ENCODE measurements around the gene SLC6A18.

GRCh38 chr5:1278656-1279442, 53.7 kb downstream of the SLC6A18 start:
- TF ChIP-seq REST (tag by site-specific recombination; IDR thresholded peaks at IDR 0.05) (no peak), SP7 (tag by site-specific recombination; IDR thresholded peaks at IDR 0.05) (no peak), CTCF (tag by site-specific recombination; IDR thresholded peaks at IDR 0.05) (no peak), ZNF138 (tag by site-specific recombination; IDR thresholded peaks at IDR 0.05; ENCODE audit: borderline replicate concordance) (no peak), MEIS1 (CRISPR knock-in tag; IDR thresholded peaks at IDR 0.05; ENCODE audit: borderline replicate concordance) (no peak), ELK4 (IDR thresholded peaks at IDR 0.05; ENCODE audit: borderline replicate concordance, low read depth, low read length) (no peak), ZNF48 (tag by site-specific recombination; IDR thresholded peaks at IDR 0.05) (no peak), KLF8 (tag by site-specific recombination; IDR thresholded peaks at IDR 0.05) (no peak), ZNF114 (tag by site-specific recombination; IDR thresholded peaks at IDR 0.05) (no peak), RBAK (tag by site-specific recombination; IDR thresholded peaks at IDR 0.05) (no peak), ZNF266 (tag by site-specific recombination; IDR thresholded peaks at IDR 0.05; ENCODE audit: low read depth) (no peak), ZBTB26 (tag by site-specific recombination; optimal IDR thresholded peaks at IDR 0.05) (no peak), GLIS2 (tag by site-specific recombination; IDR thresholded peaks at IDR 0.05) (no peak), ZNF629 (tag by site-specific recombination; IDR thresholded peaks at IDR 0.05) (no peak)
